Measurements from ENCODE around the gene NCS1.

GRCh38 chr9:130192382-130192999 is 20.3 kb downstream of the NCS1 start:
- no peak for TF ChIP-seq POLR2AphosphoS5 (IDR thresholded peaks at IDR 0.05; ENCODE audit: borderline replicate concordance, low read depth, low read length)
- TF ChIP-seq EZH2 (IDR thresholded peaks at IDR 0.05) = no peak
